Measurements from ENCODE around the gene PSME3. TPM values are rescaled to one million over a fixed set of nuclear protein-coding genes. Genes with fewer than 3 reads are reported as not detected.

Gene PSME3
- total and polyA plus RNA-seq, 10 donors: 19.1 to 96.4 (median 73.7) TPM

GRCh38 chr17:42848093-42848492 lies 14.9 kb downstream of the PSME3 start:
- no peak overlapping the region for H3K27ac ChIP-seq
- intact Hi-C loops (cut with DNase I; ENCODE audit: low total_unique reads): no loop called here
- no peaks in the 10 kb centered on the region for H3K9me3 ChIP-seq
- no peak for DNase-seq
- WGBS, 5 donors: 88 to 98% (median 89%) methylated on average over 3 of the region's 3 CpGs
- TF ChIP-seq POLR2A (IDR thresholded peaks at IDR 0.05) (no peak), POLR2AphosphoS5 (IDR thresholded peaks at IDR 0.05) (no peak)
- TF ChIP-seq, protein P1, sequence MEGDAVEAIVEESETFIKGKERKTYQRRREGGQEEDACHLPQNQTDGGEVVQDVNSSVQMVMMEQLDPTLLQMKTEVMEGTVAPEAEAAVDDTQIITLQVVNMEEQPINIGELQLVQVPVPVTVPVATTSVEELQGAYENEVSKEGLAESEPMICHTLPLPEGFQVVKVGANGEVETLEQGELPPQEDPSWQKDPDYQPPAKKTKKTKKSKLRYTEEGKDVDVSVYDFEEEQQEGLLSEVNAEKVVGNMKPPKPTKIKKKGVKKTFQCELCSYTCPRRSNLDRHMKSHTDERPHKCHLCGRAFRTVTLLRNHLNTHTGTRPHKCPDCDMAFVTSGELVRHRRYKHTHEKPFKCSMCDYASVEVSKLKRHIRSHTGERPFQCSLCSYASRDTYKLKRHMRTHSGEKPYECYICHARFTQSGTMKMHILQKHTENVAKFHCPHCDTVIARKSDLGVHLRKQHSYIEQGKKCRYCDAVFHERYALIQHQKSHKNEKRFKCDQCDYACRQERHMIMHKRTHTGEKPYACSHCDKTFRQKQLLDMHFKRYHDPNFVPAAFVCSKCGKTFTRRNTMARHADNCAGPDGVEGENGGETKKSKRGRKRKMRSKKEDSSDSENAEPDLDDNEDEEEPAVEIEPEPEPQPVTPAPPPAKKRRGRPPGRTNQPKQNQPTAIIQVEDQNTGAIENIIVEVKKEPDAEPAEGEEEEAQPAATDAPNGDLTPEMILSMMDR (IDR thresholded peaks at IDR 0.05 in 8 of 11, conservative IDR thresholded peaks at IDR 0.05 in 3 of 11): no peak
- H3K4me1 ChIP-seq: peaks cover 0 to 67% (median 24%) of the 10 kb centered on the region in 6 donors
- H3K4me3 ChIP-seq: no peak overlapping the region
- no peaks in the 10 kb centered on the region for H3K27me3 ChIP-seq (replicated peaks in 1 of 7)
- H3K36me3 ChIP-seq: peaks cover 0 to 31% (median 24%) of the 10 kb centered on the region in 6 donors

- Histone ChIP-seq H3K27me3 (replicated peaks in 1 of 7) (no peaks in the 10 kb centered on the region), H3K36me3 (peaks cover 0 to 22% (median 18%) of the 10 kb centered on the region in 6 donors), H3K27ac (no peak overlapping the region), H3K9me3 (no peaks in the 10 kb centered on the region), H3K4me3 (no peak overlapping the region), H3K4me1 (peaks cover 0 to 67% (median 28%) of the 10 kb centered on the region in 6 donors)
- 72 to 94% (median 93%) methylated on average over 2 to 9 of the region's 9 CpGs; no CpG with 5 or more reads in 1 of the 5 donors for WGBS, 5 donors
- intact Hi-C loops (cut with DNase I; ENCODE audit: low total_unique reads): no loop called here
- peak in 1 of 3 donors; percentile 16 for TF ChIP-seq POLR2AphosphoS5 (IDR thresholded peaks at IDR 0.05)
- TF ChIP-seq, protein P1 (IDR thresholded peaks at IDR 0.05 in 8 of 11, conservative IDR thresholded peaks at IDR 0.05 in 3 of 11): no peak
- peak; percentile 17 for DNase-seq
These were observed 15.8 kb downstream of the PSME3 start for GRCh38 chr17:42849031-42849430.

DNA sequence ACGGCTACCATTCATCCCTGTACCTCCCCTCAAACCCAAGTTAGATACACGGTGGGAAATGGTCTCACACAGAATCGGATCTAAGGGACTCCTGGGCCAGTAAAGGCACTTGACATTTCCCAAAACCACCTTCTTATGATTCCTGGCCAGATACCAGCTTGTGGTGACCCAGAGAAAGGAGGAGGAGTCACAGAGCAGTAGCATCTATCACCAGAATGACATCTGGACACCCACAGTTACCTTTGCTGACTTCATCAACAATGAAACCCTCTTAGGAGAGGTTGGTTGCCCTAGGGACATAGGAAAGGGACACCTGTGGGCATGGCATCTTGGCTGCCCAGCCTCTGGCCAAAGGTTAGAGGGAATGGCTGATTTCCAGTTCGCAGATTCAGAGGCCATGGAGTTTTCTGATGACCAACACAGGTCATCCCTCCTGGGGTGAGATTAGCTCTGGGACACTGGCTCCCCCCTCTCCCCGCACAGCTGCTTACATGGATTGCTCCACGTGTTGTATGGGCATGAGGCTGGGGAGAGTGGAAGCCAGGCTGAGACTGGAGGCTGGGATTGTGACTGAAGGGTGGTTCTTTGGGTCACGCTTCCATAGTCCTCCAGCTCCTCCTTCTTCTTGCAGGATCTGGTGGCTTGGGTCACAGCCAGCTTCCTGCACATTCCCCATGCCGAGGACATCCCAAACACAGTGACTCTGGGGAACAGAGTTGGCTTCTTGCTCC lies 16.4 kb downstream of the PSME3 start:
- no peaks in the 10 kb centered on the region for H3K9me3 ChIP-seq
- peaks cover 0 to 16% (median 13%) of the 10 kb centered on the region in 6 donors for H3K36me3 ChIP-seq
- no peaks in the 10 kb centered on the region for H3K27me3 ChIP-seq (replicated peaks in 1 of 7)
- H3K4me1 ChIP-seq: peaks cover 0 to 66% (median 25%) of the 10 kb centered on the region in 6 donors
- DNase-seq: peak; percentile 44
- TF ChIP-seq POLR2AphosphoS5 (IDR thresholded peaks at IDR 0.05) (no peak), POLR2A (IDR thresholded peaks at IDR 0.05) (no peak)
- TF ChIP-seq, protein P1 (IDR thresholded peaks at IDR 0.05 in 8 of 11, conservative IDR thresholded peaks at IDR 0.05 in 3 of 11): no peak
- intact Hi-C loops (cut with DNase I; ENCODE audit: low total_unique reads): no loop called here
- H3K4me3 ChIP-seq: no peak overlapping the region
- WGBS, 5 donors: 57 to 78% (median 65%) methylated on average over 7 to 8 of the region's 8 CpGs
- H3K27ac ChIP-seq: no peak overlapping the region

- Histone ChIP-seq H3K36me3 (peaks cover 0 to 2% (median 0%) of the 10 kb centered on the region in 6 donors), H3K27me3 (replicated peaks in 1 of 7) (no peaks in the 10 kb centered on the region), H3K9me3 (no peaks in the 10 kb centered on the region), H3K4me3 (peak within 1 kb of the TSS in 4 of 8 donors; percentile 10 to 62 (median 30)), H3K27ac (peak within 1 kb of the TSS in 5 of 8 donors; percentile 6 to 55 (median 33)), H3K4me1 (peaks cover 0 to 59% (median 23%) of the 10 kb centered on the region in 6 donors)
- 45 to 80% (median 65%) methylated on average over 9 of the region's 9 CpGs for WGBS, 5 donors
- DNase-seq: peak; percentile 53
- no peak for TF ChIP-seq POLR2A (IDR thresholded peaks at IDR 0.05)
- TF ChIP-seq POLR2AphosphoS5 (IDR thresholded peaks at IDR 0.05): peak in 1 of 3 donors; percentile 27
- TF ChIP-seq, protein P1 (IDR thresholded peaks at IDR 0.05 in 8 of 11, conservative IDR thresholded peaks at IDR 0.05 in 3 of 11): no peak
- intact Hi-C loops (cut with DNase I; ENCODE audit: low total_unique reads): no loop called here
These were observed 17.8 kb downstream of the PSME3 start, which contains the start of gene AOC3 for GRCh38 chr17:42850954-42851353. AOC3 (plus strand) TSS chr17:42851199; CDS start chr17:42851344, 145 bp downstream.
